ENCODE measurements around the gene DPF3. TPM values are rescaled to one million over a fixed set of nuclear protein-coding genes. Genes with fewer than 3 reads are reported as not detected.
"Not testable (repeated sequence)": the region's sequence is repeated elsewhere in the genome, so short reads cannot be mapped to it uniquely, and the experiment has no call there.

Gene DPF3
- total RNA-seq, 1 experiment from 2014 or later, result 1.9 TPM

DNA sequence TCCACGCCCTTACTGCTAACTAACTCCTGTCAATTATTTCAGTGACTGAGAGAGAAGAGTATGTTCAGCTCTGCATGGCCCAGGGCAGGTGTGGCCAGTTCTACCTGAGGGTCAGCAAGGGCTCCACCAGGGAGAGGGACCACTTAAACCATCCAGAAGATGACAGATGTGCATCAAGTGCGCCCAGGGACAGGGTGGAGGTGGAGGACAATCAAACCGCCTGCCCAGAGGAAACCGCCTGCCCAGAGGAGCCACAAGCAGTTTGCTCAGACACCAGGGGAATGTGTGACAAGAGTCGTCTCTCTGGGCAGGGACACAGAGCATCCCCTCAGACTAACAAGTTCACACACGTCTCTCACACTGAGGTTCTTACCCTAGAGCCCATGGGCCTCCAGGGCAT, 14.5 kb downstream of the DPF3 start:
- Mint-ChIP-seq H3K4me3 (ENCODE audit: unreplicated experiment) (no peak overlapping the region), H3K9me3 (ENCODE audit: unreplicated experiment) (no peaks in the 10 kb centered on the region), H3K4me1 (ENCODE audit: insufficient read depth, unreplicated experiment) (no peaks in the 10 kb centered on the region), H3K27me3 (ENCODE audit: insufficient read depth, unreplicated experiment) (no peaks in the 10 kb centered on the region), H3K27ac (ENCODE audit: low read depth, unreplicated experiment) (no peak overlapping the region), H3K36me3 (ENCODE audit: insufficient read depth, unreplicated experiment) (no peaks in the 10 kb centered on the region)
- BruUV-seq (replicated peaks), result no TSS peak
- TF ChIP-seq, protein P1, sequence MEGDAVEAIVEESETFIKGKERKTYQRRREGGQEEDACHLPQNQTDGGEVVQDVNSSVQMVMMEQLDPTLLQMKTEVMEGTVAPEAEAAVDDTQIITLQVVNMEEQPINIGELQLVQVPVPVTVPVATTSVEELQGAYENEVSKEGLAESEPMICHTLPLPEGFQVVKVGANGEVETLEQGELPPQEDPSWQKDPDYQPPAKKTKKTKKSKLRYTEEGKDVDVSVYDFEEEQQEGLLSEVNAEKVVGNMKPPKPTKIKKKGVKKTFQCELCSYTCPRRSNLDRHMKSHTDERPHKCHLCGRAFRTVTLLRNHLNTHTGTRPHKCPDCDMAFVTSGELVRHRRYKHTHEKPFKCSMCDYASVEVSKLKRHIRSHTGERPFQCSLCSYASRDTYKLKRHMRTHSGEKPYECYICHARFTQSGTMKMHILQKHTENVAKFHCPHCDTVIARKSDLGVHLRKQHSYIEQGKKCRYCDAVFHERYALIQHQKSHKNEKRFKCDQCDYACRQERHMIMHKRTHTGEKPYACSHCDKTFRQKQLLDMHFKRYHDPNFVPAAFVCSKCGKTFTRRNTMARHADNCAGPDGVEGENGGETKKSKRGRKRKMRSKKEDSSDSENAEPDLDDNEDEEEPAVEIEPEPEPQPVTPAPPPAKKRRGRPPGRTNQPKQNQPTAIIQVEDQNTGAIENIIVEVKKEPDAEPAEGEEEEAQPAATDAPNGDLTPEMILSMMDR (IDR thresholded peaks at IDR 0.05; ENCODE audit: unreplicated experiment), result no peak
- POLR2A ChIA-PET, result interaction anchor here (0.6 kb wide), 1 partner anchor 341 kb away, joined by 3 read pairs; no protein-coding TSS in a partner anchor
- CTCF ChIA-PET, result no interaction called here
- no peak for DNase-seq (ENCODE audit: unreplicated experiment)
- intact Hi-C loops (cut with micrococcal nuclease), result no loop called here

DNA sequence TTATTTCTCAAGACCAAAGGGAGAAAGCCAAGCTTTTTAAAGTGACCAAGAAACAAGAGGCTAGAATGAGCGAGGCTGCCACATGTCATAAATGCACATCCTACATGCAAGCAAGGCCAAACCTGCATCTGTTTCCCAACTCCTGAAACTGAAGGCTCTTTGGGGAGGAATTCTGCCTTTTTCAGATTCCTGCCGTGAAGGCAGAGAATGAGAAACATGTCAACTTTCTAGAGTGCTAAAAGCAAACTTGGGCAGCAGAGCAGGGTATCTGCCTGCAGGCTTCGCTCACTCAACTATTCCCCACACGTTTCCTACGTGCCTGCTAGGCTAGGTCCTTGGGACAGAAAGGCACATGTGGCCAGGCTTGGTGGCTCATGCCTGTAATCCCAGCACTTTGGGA, 15.2 kb downstream of the DPF3 start:
- H3K27me3 Mint-ChIP-seq (ENCODE audit: insufficient read depth, unreplicated experiment), result no peaks in the 10 kb centered on the region

DNA sequence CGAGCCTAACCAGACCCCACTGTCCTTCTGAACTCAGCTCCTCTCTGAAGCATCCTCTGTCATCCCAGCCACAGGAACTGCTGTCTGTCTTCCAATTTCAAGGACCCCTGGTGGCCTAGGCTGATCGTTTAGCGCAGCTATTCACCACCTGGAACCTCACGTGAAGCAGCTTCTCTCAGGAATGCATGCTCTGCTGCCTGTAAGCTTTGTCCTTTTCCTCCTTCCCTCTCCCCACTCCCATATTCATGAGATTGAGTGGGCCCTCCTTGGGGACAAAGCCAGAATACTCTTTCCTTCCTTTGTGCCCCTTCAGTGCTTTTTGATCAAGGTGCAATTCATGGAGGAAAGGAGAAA, 17.2 kb downstream of the DPF3 start:
- Mint-ChIP-seq H3K27ac (ENCODE audit: low read depth, unreplicated experiment) (no peak overlapping the region), H3K4me1 (ENCODE audit: insufficient read depth, unreplicated experiment) (no peaks in the 10 kb centered on the region), H3K36me3 (ENCODE audit: insufficient read depth, unreplicated experiment) (no peaks in the 10 kb centered on the region)

More for the DNA sequence above, 15.2 kb downstream of the DPF3 start:
- ChIA-PET POLR2A (interaction anchor here (0.6 kb wide), 1 partner anchor 340 kb away, joined by 3 read pairs; no protein-coding TSS in a partner anchor), CTCF (interaction anchor here (1.0 kb wide), 2 partner anchors 10 to 99 kb away, joined by 4 read pairs; no protein-coding TSS in a partner anchor)
- TF ChIP-seq, protein P1 (IDR thresholded peaks at IDR 0.05; ENCODE audit: unreplicated experiment), result no peak
- BruUV-seq (replicated peaks), result no TSS peak
- intact Hi-C loops (cut with micrococcal nuclease), result no loop called here
- Mint-ChIP-seq H3K4me1 (ENCODE audit: insufficient read depth, unreplicated experiment) (no peaks in the 10 kb centered on the region), H3K36me3 (ENCODE audit: insufficient read depth, unreplicated experiment) (no peaks in the 10 kb centered on the region), H3K9me3 (ENCODE audit: unreplicated experiment) (no peaks in the 10 kb centered on the region), H3K27ac (ENCODE audit: low read depth, unreplicated experiment) (no peak overlapping the region), H3K4me3 (ENCODE audit: unreplicated experiment) (no peak overlapping the region)
- no peak for DNase-seq (ENCODE audit: unreplicated experiment)

DNA sequence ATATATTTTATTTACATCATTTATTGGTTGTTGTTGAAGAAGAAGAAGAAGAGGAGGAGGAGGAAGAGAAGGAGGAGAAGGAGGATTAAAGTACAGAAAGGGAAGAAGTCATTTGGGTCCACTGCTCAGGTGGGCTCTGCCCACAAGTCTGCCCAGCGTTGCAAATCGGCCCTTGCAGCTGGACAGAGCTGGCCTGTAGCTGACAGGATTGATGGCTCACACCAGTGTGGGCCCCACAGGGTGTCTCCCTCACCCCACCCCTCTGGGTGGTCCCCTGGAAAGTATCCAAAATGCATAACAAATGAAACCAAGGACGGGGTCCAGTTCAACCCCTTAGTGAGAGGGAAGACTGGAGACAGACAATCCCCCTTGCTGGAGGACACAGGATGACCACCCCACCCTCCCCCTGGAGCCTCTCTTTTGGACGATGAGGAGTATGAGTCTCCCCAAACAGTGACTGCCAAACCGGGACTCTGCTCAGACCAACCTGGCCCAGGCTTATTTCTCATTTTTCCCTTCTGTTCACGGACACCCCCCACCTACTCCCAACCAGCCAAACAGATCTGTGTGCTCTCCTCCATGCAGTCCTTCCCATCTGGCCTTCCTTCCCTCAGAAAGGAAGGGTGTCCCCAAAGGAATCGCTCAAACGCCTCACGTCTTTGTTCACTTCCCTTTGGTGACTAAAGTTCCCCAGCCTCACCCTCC, 17.7 kb downstream of the DPF3 start:
- H3K27ac Mint-ChIP-seq (ENCODE audit: low read depth, unreplicated experiment), result no peak overlapping the region
- H3K4me1 Mint-ChIP-seq (ENCODE audit: insufficient read depth, unreplicated experiment), result no peaks in the 10 kb centered on the region
- no TSS peak for BruUV-seq (replicated peaks)

More for the DNA sequence above, 17.2 kb downstream of the DPF3 start:
- TF ChIP-seq, protein P1 (IDR thresholded peaks at IDR 0.05; ENCODE audit: unreplicated experiment), result no peak
- no peaks in the 10 kb centered on the region for H3K9me3 Mint-ChIP-seq (ENCODE audit: unreplicated experiment)
- H3K27me3 Mint-ChIP-seq (ENCODE audit: insufficient read depth, unreplicated experiment), result no peaks in the 10 kb centered on the region
- DNase-seq (ENCODE audit: unreplicated experiment), result no peak
- H3K4me3 Mint-ChIP-seq (ENCODE audit: unreplicated experiment), result no peak overlapping the region
- ChIA-PET CTCF (interaction anchor here (0.7 kb wide), 1 partner anchor 157 kb away, joined by 3 read pairs; no protein-coding TSS in a partner anchor), POLR2A (no interaction called here)
- BruUV-seq (replicated peaks), result no TSS peak
- intact Hi-C loops (cut with micrococcal nuclease), result no loop called here

DNA sequence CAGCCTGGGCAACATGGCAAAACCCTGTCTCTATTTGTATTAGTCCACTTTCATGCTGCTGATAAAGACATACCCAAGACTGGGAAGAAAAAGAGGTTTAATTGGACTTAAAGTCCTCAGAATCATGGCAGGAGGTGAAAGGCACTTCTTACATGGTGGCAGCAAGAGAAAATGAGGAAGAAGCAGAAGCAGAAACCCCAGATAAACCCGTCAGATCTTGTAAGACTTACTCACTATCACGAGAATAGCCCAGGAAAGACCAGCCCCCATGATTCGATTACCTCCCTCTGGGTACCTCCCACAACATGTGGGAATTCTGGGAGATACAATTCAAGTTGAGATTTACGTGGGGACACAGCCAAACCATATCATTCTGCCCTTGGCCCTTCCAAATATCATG, 23.0 kb downstream of the DPF3 start:
- H3K36me3 Mint-ChIP-seq (ENCODE audit: insufficient read depth, unreplicated experiment); H3K27ac Mint-ChIP-seq (ENCODE audit: low read depth, unreplicated experiment); CTCF ChIA-PET; H3K9me3 Mint-ChIP-seq (ENCODE audit: unreplicated experiment); DNase-seq (ENCODE audit: unreplicated experiment); POLR2A ChIA-PET; H3K4me1 Mint-ChIP-seq (ENCODE audit: insufficient read depth, unreplicated experiment); BruUV-seq (replicated peaks); H3K27me3 Mint-ChIP-seq (ENCODE audit: insufficient read depth, unreplicated experiment); intact Hi-C loops (cut with micrococcal nuclease); H3K4me3 Mint-ChIP-seq (ENCODE audit: unreplicated experiment): not testable (repeated sequence)

More for the DNA sequence above, 17.7 kb downstream of the DPF3 start:
- ChIA-PET CTCF (interaction anchor here (0.6 to 0.7 kb wide), 2 partner anchors 20 to 156 kb away, joined by 3 read pairs; no protein-coding TSS in a partner anchor), POLR2A (interaction anchor here (0.6 to 0.7 kb wide), 2 partner anchors 134 to 378 kb away, joined by 3 to 4 read pairs; no protein-coding TSS in a partner anchor)
- Mint-ChIP-seq H3K36me3 (ENCODE audit: insufficient read depth, unreplicated experiment) (no peaks in the 10 kb centered on the region), H3K9me3 (ENCODE audit: unreplicated experiment) (no peaks in the 10 kb centered on the region), H3K4me3 (ENCODE audit: unreplicated experiment) (no peak overlapping the region), H3K27me3 (ENCODE audit: insufficient read depth, unreplicated experiment) (no peaks in the 10 kb centered on the region)
- no peak for DNase-seq (ENCODE audit: unreplicated experiment)
- TF ChIP-seq, protein P1 (IDR thresholded peaks at IDR 0.05; ENCODE audit: unreplicated experiment), result no peak
- intact Hi-C loops (cut with micrococcal nuclease), result no loop called here
